Esophagus squamous epithelium (tissue), 5 donors: ENCODE data around the gene GCDH. TPM values are rescaled to one million over a fixed set of nuclear protein-coding genes. Genes with fewer than 3 reads are reported as not detected.

Source experiments
- DNase-seq: peaks from one replicate; lab custom pipeline; 2025; lab: John Stamatoyannopoulos, UW
- H3K27ac ChIP-seq, 4 donors: fragments of 200-600 bp; sonication (generic); one replicate each; pipeline ENCODE4 v1.5.1; 2016 to 2019; ENCODE audit warnings: mild to moderate bottlenecking in 1 of 4
- H3K27me3 ChIP-seq, 4 donors: fragments of 200-600 bp; sonication (generic); 1 replicate in 3 of 4; 2 replicates in 1 of 4; pipeline versions ENCODE4 v1.5.1 to v1.6.0; 2017 to 2021; ENCODE audit warnings: antibody characterized with exemption in 1 of 4
- H3K36me3 ChIP-seq, 3 donors: fragments of 200-600 bp; sonication (generic); one replicate each; pipeline ENCODE4 v1.5.1; 2016 to 2019
- H3K4me1 ChIP-seq, 3 donors: fragments of 200-600 bp; sonication (generic); one replicate each; pipeline ENCODE4 v1.5.1; 2017 to 2019
- H3K4me3 ChIP-seq, 4 donors: fragments of 200-600 bp; sonication (generic); 1 replicate in 3 of 4; 2 replicates in 1 of 4; pipeline ENCODE4 v1.5.1; 2016 to 2019; ENCODE audit warnings: mild to moderate bottlenecking in 2 of 4, moderate library complexity in 1 of 4
- H3K9me3 ChIP-seq, 3 donors: fragments of 200-600 bp; sonication (generic); one replicate each; pipeline ENCODE4 v1.5.1; 2016 to 2019
- POLR2A ChIP-seq, 4 donors: fragments of 450-650 bp; IDR thresholded peaks; one replicate each; pipeline ENCODE4 v1.6.1; 2017; ENCODE audit warnings: antibody characterized with exemption in 4 of 4, mild to moderate bottlenecking in 4 of 4, moderate library complexity in 3 of 4
- WGBS, 2 donors: methylation state at CpG; one replicate each; pipeline ENCODE4 v1.1.5; 2018; 5-methylcytosine and 5-hydroxymethylcytosine counted together
- intact Hi-C: fragments of 100-400 bp; cut with DNase I; formaldehyde crosslinking; loops from one replicate; pipeline ENCODE4 v1.15.0; 2022
- total RNA-seq, 4 donors: library from RNA; depleted of rRNA; stranded (reverse); fragments of >200 nt; gene quantifications; one replicate each; pipeline ENCODE4 v1.1.0, GENCODE V29; 2016
- TF ChIP-seq, protein P1 (sequence below), 6 experiments: fragments of 450-650 bp in 4 of 6; fragments of 200-600 bp in 2 of 6; sonication (generic) in 2 of 6; IDR thresholded peaks; one replicate each; pipeline ENCODE4 v1.5.1; 2016 to 2019; ENCODE audit warnings: antibody characterized with exemption in 6 of 6, mild to moderate bottlenecking in 4 of 6, moderate library complexity in 4 of 6
- donor health status: DM: yes; HTN: yes; CAD: no.

Gene GCDH
- total RNA-seq, 4 donors from 2014 or later: 20.9 to 44.1 (median 34.9) TPM

DNA sequence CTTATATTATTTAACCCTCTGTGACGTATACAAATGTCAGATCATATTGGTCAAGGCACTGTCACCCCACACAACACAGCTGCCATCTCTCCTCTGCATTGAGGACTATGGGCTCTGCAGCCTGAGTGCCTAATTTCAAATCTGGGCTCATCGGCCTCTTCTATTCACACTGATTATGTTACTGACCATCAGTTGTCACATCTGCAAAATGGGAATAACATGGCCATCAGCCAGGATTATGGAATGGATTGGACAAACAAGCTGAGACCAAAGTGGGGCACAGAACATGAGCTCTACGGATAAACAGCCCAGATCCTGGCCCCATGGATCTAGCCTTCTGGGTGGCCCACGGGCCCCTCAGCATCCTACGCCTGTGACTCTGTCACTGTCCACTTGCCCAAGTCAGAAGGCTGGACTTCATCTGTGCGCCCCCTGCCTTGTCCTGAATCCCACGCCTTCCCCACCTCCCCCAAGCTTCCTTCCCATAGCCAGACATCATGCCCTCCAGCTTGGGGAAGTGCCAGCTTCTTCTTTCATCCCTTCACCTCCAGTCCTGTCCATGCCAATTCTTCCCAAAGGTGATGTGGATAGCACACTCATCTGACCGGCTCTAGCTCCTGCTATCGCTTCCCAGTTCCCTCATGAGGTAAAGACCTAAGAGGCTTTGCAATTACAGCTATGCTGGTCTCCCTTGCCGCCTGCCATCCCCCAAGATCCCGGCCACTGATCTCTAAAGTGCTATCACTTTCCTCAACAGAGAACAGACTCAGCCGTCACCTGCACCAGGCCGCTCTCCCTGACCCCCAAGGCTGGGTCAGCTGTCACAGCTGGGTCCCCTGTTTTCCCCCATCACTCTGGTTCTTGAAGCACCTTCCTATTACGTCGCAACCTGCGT lies 41.7 kb downstream of the GCDH start:
- intact Hi-C loops: no loop called here
- 26% methylated on average over 14 to 16 of the region's 16 CpGs for WGBS, 2 donors
- H3K4me1 ChIP-seq: peaks cover 14 to 39% (median 15%) of the 10 kb centered on the region in 3 donors
- H3K4me3 ChIP-seq: peak overlapping the region; percentile 67 to 98 (median 75)
- H3K27ac ChIP-seq: peak overlapping the region; percentile 81 to 88 (median 81)
- no peaks in the 10 kb centered on the region for H3K27me3 ChIP-seq
- peaks cover 13 to 42% (median 20%) of the 10 kb centered on the region in 3 donors for H3K36me3 ChIP-seq
- no peak for DNase-seq
- H3K9me3 ChIP-seq: no peaks in the 10 kb centered on the region
- TF ChIP-seq, protein P1, sequence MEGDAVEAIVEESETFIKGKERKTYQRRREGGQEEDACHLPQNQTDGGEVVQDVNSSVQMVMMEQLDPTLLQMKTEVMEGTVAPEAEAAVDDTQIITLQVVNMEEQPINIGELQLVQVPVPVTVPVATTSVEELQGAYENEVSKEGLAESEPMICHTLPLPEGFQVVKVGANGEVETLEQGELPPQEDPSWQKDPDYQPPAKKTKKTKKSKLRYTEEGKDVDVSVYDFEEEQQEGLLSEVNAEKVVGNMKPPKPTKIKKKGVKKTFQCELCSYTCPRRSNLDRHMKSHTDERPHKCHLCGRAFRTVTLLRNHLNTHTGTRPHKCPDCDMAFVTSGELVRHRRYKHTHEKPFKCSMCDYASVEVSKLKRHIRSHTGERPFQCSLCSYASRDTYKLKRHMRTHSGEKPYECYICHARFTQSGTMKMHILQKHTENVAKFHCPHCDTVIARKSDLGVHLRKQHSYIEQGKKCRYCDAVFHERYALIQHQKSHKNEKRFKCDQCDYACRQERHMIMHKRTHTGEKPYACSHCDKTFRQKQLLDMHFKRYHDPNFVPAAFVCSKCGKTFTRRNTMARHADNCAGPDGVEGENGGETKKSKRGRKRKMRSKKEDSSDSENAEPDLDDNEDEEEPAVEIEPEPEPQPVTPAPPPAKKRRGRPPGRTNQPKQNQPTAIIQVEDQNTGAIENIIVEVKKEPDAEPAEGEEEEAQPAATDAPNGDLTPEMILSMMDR (IDR thresholded peaks at IDR 0.05): no peak
- TF ChIP-seq POLR2A (IDR thresholded peaks at IDR 0.05): no peak

- Histone ChIP-seq H3K36me3 (peaks cover 10 to 34% (median 14%) of the 10 kb centered on the region in 3 donors), H3K27ac (peak within 1 kb of the TSS; percentile 81 to 88 (median 81)), H3K9me3 (no peaks in the 10 kb centered on the region), H3K27me3 (no peaks in the 10 kb centered on the region), H3K4me3 (peak within 1 kb of the TSS; percentile 67 to 98 (median 75)), H3K4me1 (peaks cover 16 to 44% (median 19%) of the 10 kb centered on the region in 3 donors)
- 0 to 2% methylated on average over 4 to 10 of the region's 51 CpGs for WGBS, 2 donors
- peak in 3 of 4 donors; percentile 40 to 57 (median 44) for TF ChIP-seq POLR2A (IDR thresholded peaks at IDR 0.05)
- TF ChIP-seq, protein P1 (IDR thresholded peaks at IDR 0.05): peak in 1 of 6 experiments; percentile 5
- intact Hi-C loops: no loop called here
- peak; percentile 58 for DNase-seq
These were observed 42.5 kb downstream of the GCDH start, which contains the start of gene FARSA for GRCh38 chr19:12933287-12934072. TSS of gene FARSA (minus strand) at chr19:12933711. CDS start at chr19:12933696, 15 bp downstream.

- 86 to 89% methylated on average over 9 of the region's 10 CpGs for WGBS, 2 donors
- peaks cover 23 to 55% (median 26%) of the 10 kb centered on the region in 3 donors for H3K4me1 ChIP-seq
- H3K9me3 ChIP-seq: no peaks in the 10 kb centered on the region
- H3K36me3 ChIP-seq: peaks cover 2 to 25% (median 9%) of the 10 kb centered on the region in 3 donors
- TF ChIP-seq POLR2A (IDR thresholded peaks at IDR 0.05): no peak
- TF ChIP-seq, protein P1 (IDR thresholded peaks at IDR 0.05): no peak
- no peaks in the 10 kb centered on the region for H3K27me3 ChIP-seq
- no peak overlapping the region for H3K4me3 ChIP-seq
- H3K27ac ChIP-seq: no peak overlapping the region
- DNase-seq: no peak
- intact Hi-C loops: no loop called here
These were observed 44.1 kb downstream of the GCDH start for GRCh38 chr19:12935071-12935470.

DNA sequence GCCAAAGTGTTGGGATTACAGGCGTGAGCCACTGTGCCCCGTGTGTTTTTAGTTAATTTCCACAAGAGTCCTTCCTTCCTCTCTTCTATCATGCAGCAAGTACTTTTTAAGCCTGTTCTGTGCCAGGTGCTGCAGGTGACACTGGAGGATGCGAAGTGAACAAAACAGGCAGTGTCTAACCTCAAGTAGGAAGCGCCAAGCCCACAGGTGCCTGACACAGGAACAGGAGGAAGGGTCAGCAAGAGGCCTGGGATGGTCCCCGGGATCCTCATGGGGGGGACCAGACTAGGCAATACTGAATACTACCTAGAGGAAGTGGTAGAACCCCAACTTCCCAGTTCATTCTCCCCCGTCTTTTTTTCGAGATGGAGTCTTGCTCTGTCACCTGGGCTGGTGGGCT lies 45.6 kb downstream of the GCDH start:
- TF ChIP-seq, protein P1 (IDR thresholded peaks at IDR 0.05): no peak
- no peak for TF ChIP-seq POLR2A (IDR thresholded peaks at IDR 0.05)
- no peak for DNase-seq
- intact Hi-C loops: no loop called here
- Histone ChIP-seq H3K4me3 (no peak overlapping the region), H3K9me3 (no peaks in the 10 kb centered on the region), H3K27ac (no peak overlapping the region), H3K27me3 (no peaks in the 10 kb centered on the region), H3K36me3 (peaks cover 12 to 25% (median 14%) of the 10 kb centered on the region in 3 donors), H3K4me1 (peaks cover 35 to 60% (median 38%) of the 10 kb centered on the region in 3 donors)
- 56 to 65% methylated on average over 7 of the region's 7 CpGs for WGBS, 2 donors
